ENCODE results near the gene PEMT. TPM values are rescaled to one million over a fixed set of nuclear protein-coding genes. Genes with fewer than 3 reads are reported as not detected.

The PEMT gene
- total and polyA plus RNA-seq, 9 donors, result 6.6 to 62.8 (median 32.5) TPM

DNA sequence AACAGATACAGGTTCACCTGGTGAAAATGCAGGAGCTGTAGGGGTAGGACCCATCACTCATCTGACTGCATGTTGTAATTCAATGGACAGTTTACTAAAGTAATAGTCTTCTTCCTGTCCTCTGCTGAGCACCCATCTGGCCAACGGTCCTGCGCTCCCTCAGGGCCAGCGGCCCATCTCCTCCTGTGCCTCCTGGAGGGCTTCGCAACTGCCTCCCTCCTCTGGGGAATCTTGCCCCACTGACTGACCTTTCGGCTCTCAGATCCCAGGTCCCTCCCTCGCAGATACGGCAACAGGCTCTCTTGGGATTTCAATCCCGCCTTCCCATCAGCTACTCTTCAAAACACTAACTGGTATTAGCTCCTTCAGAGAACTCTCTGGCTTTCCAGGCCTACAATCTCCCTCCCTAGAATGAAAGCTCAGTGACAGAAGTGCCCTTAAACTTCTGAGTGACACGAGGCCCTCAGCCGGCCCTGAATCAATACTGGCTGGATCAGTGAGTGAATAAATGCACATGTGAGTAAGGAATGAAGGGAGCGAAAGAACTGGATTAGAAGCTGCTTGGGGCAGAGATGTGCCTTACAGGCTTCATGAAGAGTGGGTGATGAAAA lies 1.3 kb downstream of the PEMT start:
- Histone ChIP-seq H3K27me3 (no peaks in the 10 kb centered on the region), H3K4me3 (peak overlapping the region; percentile 88), H3K9me3 (no peaks in the 10 kb centered on the region), H3K36me3 (no peaks in the 10 kb centered on the region), H3K27ac (peak overlapping the region in 1 of 2 donors; percentile 84), H3K4me1 (ENCODE audit: insufficient read depth) (peaks cover 26% of the 10 kb centered on the region)
- WGBS, 3 donors, result 30 to 49% (median 32%) methylated on average over 11 of the region's 11 CpGs
- TF ChIP-seq, protein P1, sequence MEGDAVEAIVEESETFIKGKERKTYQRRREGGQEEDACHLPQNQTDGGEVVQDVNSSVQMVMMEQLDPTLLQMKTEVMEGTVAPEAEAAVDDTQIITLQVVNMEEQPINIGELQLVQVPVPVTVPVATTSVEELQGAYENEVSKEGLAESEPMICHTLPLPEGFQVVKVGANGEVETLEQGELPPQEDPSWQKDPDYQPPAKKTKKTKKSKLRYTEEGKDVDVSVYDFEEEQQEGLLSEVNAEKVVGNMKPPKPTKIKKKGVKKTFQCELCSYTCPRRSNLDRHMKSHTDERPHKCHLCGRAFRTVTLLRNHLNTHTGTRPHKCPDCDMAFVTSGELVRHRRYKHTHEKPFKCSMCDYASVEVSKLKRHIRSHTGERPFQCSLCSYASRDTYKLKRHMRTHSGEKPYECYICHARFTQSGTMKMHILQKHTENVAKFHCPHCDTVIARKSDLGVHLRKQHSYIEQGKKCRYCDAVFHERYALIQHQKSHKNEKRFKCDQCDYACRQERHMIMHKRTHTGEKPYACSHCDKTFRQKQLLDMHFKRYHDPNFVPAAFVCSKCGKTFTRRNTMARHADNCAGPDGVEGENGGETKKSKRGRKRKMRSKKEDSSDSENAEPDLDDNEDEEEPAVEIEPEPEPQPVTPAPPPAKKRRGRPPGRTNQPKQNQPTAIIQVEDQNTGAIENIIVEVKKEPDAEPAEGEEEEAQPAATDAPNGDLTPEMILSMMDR (IDR thresholded peaks at IDR 0.05), result no peak
- TF ChIP-seq EP300 (IDR thresholded peaks at IDR 0.05) (no peak), POLR2A (IDR thresholded peaks at IDR 0.05) (no peak)
- intact Hi-C loops (cut with DNase I), result loop anchor here in 2 of 4 donors (10.0 kb wide), 1 partner anchor 95 kb away; the partner anchor contains the start of gene RASD1 (in 2 of the 2)
- DNase-seq, result peak in 2 of 5 donors; percentile 37 to 53

DNA sequence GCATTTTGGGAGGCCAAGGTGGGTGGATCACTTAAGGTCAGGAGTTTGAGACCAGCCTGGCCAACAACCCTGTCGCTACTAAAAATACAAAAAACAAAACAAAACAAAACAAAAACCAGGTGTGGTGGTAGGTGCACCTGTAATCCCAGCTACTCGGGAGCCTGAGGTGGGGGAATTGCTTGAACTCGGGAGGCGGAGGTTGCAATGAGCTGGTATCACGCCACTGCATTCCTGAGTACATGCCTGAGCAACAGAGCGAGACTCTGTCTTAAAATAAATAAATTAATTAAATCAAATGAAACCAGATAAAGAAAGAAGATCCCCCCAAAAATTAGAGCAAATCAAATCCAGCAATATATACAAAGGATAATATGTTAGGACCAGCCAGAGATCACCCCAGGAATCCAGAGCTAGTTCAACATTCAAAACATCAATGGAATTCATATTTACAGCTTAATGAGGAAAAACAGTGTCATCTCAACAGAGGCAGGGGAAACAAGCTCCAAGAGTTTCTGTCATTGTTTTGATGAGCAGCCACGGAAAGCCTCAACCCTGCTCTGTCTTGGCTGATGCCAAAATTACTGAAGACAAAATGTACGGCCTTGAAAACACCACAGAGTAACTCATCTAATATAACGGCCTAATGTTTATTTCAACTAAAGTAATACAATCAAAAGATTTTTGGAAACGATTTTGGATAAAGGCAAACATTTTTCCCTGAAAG lies 3.7 kb downstream of the PEMT start:
- TF ChIP-seq POLR2A (IDR thresholded peaks at IDR 0.05) (no peak), EP300 (IDR thresholded peaks at IDR 0.05) (no peak)
- no peak for DNase-seq
- H3K4me1 ChIP-seq (ENCODE audit: insufficient read depth), result peaks cover 23% of the 10 kb centered on the region
- H3K9me3 ChIP-seq, result no peaks in the 10 kb centered on the region
- WGBS, 3 donors, result 19 to 33% (median 26%) methylated on average over 10 of the region's 10 CpGs
- H3K27me3 ChIP-seq, result no peaks in the 10 kb centered on the region
- H3K36me3 ChIP-seq, result no peaks in the 10 kb centered on the region
- no peak overlapping the region for H3K4me3 ChIP-seq
- intact Hi-C loops (cut with DNase I), result no loop called here
- H3K27ac ChIP-seq, result peak overlapping the region in 1 of 2 donors; percentile 59

DNA sequence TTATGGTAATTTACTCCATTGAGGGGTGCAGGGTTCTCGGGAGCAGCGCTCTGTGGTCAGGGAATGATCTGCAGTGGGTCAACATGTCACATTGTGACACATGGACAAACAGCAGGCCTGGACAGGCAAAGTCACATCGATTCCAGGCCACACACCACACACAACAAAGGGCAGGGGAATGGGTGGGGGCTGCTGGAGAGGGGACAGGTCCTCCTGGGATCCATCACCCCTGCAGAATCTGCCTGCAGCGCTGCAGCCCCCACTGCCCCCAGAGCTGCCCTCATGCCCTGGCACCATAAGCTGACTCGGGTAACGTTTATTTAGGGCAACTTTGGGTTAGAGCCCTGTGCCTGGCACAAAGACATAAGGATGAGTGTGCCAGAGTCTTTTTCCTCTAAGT lies 9.1 kb downstream of the PEMT start:
- TF ChIP-seq EP300 (IDR thresholded peaks at IDR 0.05), result no peak
- TF ChIP-seq POLR2A (IDR thresholded peaks at IDR 0.05), result no peak
- TF ChIP-seq, protein P1 (IDR thresholded peaks at IDR 0.05), result no peak
- H3K4me3 ChIP-seq, result no peak overlapping the region
- no peaks in the 10 kb centered on the region for H3K27me3 ChIP-seq
- H3K36me3 ChIP-seq, result no peaks in the 10 kb centered on the region
- intact Hi-C loops (cut with DNase I), result no loop called here
- DNase-seq, result no peak
- 86 to 94% (median 91%) methylated on average over 6 of the region's 6 CpGs for WGBS, 3 donors
- H3K9me3 ChIP-seq, result no peaks in the 10 kb centered on the region
- H3K27ac ChIP-seq, result no peak overlapping the region
- H3K4me1 ChIP-seq (ENCODE audit: insufficient read depth), result peaks cover 3% of the 10 kb centered on the region

DNA sequence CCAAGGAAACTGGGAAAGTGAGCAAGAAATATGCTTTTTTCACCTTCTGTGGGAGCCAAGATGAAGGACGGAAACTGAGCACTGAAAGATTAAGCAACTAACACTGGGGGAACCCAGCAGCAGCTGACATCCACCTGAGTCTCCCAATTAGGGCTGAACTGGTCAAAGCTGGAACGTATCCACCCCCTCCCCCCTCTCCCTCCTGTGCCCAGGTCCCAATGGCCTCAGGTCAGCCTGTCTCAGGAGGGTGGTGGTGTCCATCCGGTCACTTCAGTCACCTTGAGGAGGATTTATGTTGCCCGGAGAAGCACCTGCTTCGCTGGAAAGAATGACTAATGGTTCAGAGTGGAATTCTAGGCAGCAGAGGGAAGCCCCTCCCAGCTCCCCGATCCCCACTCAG lies 10.0 kb downstream of the PEMT start:
- Histone ChIP-seq H3K4me3 (no peak overlapping the region), H3K27me3 (no peaks in the 10 kb centered on the region), H3K36me3 (no peaks in the 10 kb centered on the region), H3K27ac (no peak overlapping the region), H3K4me1 (ENCODE audit: insufficient read depth) (peaks cover 5% of the 10 kb centered on the region), H3K9me3 (no peaks in the 10 kb centered on the region)
- WGBS, 3 donors, result 86 to 94% (median 90%) methylated on average over 6 of the region's 6 CpGs
- intact Hi-C loops (cut with DNase I), result no loop called here
- DNase-seq, result no peak
- TF ChIP-seq, protein P1 (IDR thresholded peaks at IDR 0.05), result no peak
- no peak for TF ChIP-seq POLR2A (IDR thresholded peaks at IDR 0.05)
- TF ChIP-seq EP300 (IDR thresholded peaks at IDR 0.05), result no peak
